NCI-H2029 (cell line): ENCODE results near the gene GID8.

Source experiments
- DNase-seq: peaks from one replicate; lab custom pipeline; 2025; lab: John Stamatoyannopoulos, UW

GID8 gene

GRCh38 chr20:62986257-62986800 lies 48.4 kb downstream of the GID8 start:
- DNase-seq = no peak

GRCh38 chr20:62987114-62987513 lies 49.2 kb downstream of the GID8 start:
- DNase-seq = no peak

GRCh38 chr20:62989201-62989601 lies 51.3 kb downstream of the GID8 start:
- no peak for DNase-seq

GRCh38 chr20:62990306-62990825 lies 52.4 kb downstream of the GID8 start:
- DNase-seq = no peak

- no peak for DNase-seq
These were observed 53.4 kb downstream of the GID8 start for GRCh38 chr20:62991196-62991807.

- DNase-seq = no peak
These were observed 53.9 kb downstream of the GID8 start for GRCh38 chr20:62991863-62992262.

GRCh38 chr20:62993856-62994494 lies 56.0 kb downstream of the GID8 start:
- DNase-seq = no peak

GRCh38 chr20:62994869-62995281 lies 56.9 kb downstream of the GID8 start:
- DNase-seq = no peak

- no peak for DNase-seq
These were observed 57.5 kb downstream of the GID8 start for GRCh38 chr20:62995481-62995880.

- no peak for DNase-seq
These were observed 58.1 kb downstream of the GID8 start for GRCh38 chr20:62995898-62996595.

- DNase-seq = no peak
These were observed 58.6 kb downstream of the GID8 start for GRCh38 chr20:62996596-62996982.

- no peak for DNase-seq
These were observed 59.6 kb downstream of the GID8 start for GRCh38 chr20:62997417-62998035.
